Hematopoietic multipotent progenitor cell treated with erythropoietin and hydrocortisone succinate and interleukin-3 and kit ligand, for 6 days (in vitro differentiated cells): ENCODE results near the gene STARD5.

Experiments used
- DNase-seq: peaks from one replicate; pipeline ENCODE4 v3.0.0-alpha.2; 2015

Gene STARD5

DNA sequence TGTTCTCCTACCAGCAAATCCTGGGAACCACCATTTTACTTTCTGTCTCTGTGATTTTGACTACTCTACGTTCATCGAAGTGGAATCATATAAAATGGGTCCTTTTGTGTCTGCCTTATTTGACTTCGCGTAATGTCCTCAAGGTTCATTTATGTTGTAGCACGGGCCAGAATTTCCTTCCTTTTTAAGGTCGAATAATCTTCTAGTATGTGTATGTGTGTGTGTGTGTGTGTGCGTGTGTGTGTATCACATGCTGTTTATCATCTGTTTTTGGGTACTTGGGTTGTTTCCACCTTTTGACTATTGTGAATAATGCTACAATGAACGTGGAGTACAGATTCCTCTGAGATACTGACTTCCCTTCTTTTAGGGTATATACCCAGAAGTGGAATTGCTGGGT lies 35.3 kb downstream of the STARD5 start:
- no peak for DNase-seq

DNA sequence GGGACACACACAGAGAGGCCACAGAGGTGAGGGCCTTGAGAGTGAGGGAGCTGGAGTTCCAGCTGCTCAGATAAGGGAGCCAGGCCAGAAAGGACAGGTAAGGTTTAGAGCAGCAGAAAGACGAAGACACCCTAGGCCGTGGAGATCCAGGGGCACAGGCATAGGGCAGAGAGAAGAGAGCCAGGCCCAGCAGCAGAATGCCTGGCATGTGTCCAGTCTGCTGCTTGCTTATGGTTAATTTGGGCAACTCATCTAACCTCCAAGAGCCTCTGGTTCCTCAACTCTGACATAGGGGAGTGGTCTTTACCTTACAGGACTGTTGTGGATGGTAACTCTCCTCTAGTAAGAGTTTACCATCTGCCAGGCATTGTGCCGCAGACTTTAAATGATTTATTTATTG lies 35.9 kb downstream of the STARD5 start:
- DNase-seq: no peak

DNA sequence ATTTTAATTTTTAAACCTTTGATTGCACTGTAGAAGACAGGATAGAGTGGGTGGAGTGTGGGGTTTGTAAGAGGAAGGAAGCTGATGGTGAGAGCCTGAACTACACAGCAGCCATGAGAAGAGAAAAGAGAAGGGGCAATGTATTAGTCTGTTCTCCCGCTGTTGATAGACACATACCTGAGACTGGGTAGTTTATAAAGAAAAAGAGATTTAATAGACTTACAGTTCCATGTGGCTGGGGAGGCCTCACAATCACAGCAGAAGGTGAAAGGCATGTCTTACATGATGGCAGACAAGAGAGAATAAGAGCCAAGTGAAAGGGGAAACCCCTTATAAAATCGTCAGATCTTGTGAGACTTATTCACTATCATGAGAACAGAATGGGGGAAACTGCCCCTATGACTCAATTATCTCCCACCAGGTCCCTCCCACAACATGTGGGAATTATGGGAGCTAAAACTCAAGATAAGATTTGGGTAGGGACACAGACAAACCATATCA lies 37.3 kb downstream of the STARD5 start:
- peak; percentile 28 for DNase-seq

DNA sequence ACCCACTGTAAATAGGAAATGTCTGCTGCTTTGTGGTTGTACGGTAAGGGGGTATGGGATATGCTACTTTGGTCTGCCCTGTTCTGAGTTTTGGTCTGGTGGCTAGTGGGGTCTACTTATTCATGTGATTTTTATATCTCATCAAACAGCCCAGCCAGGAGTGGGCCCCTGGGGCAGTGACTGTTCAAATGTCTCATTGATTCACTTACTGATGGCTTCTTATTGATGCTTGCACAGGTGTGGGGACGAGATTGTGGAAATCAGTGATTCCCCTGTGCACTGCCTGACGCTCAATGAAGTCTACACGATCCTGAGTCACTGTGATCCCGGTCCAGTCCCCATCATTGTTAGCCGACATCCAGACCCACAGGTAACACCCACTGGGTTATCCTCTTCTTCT lies 38.5 kb downstream of the STARD5 start:
- no peak for DNase-seq

DNA sequence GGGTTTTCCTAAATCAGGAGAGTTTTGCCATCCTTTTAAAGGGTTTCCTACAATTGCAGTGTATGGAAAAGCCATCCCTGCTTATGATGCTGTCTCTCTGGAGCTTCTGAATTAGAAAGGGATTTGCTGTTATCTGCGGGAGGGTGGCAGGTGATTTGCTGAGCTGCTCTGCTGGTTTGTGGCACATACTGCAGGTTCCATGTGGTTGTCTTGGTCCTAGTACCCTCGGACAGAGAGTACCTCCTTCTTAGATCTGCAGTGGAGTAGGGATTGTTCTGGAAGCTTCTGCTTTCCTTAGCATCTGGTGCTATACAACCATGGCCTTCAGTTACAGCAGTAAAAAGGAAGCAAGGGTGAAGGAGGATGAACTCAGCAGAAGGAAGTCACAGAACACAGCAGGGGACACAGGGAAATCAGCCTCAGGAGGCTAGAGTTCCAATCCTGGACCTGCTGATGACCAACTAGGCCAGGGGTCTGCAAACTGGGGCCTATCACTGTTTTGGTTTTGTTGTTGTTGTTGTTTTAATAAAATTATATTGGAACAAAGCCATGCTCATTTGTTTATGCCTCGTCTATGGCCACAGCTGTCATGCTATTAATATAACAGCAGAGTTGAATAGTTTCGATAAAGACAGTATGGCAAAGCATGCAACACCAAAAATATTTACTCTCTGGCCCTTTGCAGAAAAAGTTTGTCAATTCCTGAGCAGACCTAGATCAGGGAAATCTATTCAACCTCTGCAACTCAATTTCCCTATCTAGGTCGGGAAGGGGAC lies 39.5 kb downstream of the STARD5 start:
- DNase-seq: no peak

DNA sequence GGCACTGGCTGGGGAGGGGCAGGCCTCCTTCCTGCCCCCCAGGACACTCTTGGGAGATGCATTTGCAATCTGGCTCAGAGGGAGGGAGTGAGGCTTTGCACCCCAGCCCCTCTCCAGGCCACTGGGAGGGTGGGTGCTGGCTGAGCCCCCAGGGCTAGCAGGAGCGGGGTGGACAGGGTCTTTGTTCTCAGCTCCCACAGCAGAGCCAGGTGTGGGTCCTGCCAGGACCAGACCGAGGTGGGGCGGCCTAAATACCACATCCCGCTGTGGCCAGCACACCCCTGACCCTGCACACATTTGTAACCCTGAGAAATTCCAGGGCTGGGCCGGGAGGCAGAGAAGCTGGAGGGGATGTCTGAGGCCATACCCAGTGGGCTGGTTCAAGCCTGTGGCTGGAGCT lies 41.0 kb downstream of the STARD5 start:
- DNase-seq: no peak

DNA sequence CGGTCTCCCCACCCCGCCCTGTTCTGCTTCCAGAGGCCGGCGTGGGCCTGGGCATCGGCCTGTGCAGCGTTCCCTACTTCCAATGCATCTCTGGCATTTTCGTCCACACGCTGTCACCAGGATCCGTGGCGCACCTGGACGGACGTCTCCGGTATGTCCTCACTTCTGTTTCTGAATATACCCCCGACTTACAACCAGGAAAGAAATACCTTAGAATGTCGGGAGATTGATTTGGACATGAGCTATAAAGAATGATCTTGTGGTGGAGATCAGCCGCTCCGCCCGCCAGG lies 41.4 kb downstream of the STARD5 start:
- no peak for DNase-seq

DNA sequence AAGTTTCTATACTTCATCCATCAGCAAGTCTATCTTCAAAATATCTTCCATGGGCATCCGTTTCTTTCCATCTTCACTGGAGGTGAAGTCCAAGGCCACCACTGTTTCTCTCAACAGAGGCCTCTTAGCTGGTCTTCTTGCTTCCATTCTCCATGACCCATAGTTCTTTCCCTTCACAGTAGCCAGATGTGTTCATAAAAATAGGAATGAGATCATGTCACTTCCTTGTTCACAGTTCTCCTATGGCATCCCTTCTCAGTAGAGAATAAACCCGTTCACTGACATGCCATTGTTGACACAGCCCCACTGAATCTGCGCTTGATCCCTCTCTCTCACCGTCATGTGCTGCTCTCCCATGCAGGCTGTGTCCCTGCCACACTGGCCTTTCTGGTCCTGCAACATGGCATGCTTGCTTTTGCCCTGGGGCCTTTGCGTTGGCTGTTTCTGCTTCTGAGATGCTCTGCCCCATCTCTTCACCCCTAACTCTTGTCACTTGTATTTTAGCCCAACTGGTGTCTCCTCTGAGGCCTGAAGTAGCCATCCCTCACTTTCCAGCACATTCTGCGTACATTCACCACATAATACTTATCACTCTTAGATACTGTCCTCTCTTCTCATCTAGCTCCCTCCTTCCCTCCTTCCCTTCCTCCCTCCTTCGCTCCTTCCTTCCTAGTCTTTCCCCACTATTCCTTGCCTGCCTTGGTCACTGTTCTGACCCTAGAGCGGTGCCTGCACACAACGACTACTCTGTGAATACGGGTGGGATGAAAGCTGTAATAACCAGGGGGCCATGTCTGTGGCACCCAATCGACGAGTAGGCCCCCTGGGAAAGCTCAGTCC lies 42.0 kb downstream of the STARD5 start:
- no peak for DNase-seq

DNA sequence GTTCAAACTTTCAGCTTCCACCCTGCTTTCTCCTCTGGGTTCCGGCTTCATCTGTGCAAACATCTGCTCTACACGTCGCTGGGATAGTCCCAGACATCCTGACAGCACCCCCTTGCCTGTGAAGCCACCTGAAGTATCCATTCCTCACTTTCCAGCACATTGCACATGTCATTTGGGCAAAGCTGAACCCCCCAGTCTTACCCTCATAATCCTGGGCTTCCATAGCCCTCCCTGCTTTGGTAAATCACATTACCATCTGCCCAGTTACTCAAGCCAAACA lies 42.5 kb downstream of the STARD5 start:
- DNase-seq: no peak

DNA sequence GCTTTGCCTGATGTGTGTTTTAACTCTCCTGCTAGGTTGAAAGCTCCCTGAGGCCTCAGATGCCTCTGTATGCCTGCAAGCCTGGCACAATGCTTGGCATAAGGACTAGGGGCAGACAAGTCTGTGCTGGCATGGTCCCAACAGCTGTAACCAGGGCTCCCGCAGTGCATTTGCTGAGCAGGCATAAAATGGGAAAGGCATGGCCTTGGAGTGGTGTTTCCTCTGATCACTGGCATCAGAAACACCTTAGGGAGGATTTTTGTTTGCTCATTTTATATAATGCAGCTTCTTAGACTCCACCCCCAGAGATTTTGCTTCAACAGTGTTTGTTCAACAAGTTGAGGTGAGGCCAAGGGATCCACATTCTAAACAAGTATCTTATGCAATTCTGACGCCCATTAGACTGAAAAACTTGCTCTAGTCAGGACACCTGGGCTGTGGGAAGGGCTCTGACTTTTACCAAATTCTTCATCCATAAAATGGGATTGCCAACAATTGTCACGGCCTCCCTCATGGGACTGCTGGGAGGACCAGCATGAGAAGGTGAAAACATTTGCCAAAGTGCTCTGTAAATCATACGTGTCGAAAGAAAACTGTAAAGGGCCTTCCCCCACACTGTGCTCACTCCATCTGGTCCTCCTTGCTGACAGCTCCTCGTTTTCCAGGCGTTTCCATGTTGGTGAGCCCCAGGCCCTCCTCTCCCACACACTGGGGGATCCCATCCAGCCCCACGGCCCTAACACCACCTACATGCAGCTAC lies 43.1 kb downstream of the STARD5 start:
- no peak for DNase-seq

DNA sequence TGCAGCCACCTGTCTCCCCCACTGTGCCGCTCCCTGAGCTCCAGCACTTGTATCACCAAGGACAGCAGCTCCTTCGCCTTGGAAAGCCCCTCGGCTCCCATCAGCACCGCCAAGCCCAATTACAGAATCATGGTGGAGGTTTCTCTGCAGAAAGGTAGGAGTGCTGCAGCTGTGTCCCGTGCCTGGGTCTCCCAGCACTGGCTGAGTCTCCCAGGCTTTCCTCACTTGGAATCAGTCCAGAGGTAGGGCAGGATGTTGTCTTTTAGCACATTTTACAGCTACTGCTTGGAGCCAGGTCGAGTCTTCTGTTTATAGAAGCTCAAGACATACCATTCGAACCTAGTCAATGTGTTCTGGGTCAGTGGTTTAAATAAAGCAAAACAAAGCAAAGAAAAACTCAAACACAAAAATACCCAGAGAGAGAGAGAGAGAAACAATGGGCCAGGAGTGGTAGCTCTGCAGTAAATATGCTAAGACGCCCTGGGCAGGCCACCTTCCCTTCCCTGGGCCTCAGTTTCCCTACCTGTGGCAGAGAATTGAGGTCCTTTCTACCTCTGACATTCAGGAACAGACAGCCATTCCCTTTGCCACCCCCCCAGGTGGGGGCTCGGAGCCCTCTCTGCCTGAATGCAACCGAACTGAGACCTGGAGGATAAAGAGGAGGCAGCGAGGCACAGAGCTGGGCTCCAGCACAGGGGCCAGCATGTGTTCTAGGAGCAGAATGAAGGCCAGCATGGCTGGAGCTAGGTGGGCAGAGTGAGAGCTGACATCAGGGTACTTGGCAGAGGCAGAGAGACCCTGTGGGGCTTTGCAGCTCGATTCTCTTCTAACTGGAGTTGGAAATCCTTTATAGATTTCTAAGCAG lies 44.1 kb downstream of the STARD5 start:
- DNase-seq: no peak

DNA sequence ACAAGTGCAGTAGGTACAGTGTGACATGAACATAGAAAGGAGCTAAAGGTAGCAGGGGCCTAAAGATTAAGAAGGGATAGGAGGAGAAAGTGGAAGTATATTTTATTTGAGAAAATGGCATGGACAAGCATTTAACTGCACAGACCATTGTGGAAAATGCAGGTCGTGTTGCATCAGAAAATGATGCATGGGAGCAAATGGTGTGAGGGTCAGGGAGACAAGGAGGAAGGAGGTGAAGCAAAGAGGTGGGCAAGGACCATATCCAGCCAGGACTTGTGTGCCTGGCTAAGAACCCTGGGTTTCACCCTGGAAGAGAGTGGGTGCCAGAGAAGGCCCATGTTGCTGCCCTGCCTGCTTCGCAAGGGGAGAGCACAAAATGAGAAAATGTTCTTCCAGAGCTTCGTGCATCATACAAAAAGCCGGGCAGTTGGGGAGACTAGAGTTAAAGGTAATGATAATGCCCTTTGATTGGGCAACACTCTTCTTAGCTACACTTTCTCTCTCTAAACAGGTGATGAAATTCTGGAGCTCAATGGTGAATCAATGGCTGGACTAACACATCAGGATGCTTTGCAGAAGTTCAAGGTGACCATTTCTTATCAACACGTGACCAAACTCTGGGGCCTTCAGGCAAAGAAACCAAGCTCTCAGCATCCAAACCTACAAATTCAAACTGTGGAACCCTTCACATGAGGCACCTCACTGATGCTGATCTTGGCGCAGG lies 45.5 kb downstream of the STARD5 start:
- no peak for DNase-seq

DNA sequence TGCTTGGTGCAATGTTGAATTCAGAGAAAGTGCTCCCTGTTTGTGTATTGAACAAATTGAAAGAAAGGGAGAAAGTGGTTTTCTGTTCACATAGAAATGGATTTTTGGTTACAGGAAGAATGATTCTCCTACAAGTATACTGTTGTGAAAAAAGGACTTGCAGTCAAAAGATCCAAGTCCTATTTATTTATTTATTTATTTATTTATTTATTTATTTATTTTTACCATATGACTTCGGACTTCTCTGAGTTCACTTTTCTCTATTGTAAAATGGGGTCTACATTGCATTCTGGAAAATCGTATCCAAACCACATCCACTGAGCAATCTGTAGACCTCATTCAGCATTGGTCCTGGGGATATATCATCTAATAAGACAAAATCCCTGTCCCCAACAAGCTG lies 46.1 kb downstream of the STARD5 start:
- DNase-seq: no peak

DNA sequence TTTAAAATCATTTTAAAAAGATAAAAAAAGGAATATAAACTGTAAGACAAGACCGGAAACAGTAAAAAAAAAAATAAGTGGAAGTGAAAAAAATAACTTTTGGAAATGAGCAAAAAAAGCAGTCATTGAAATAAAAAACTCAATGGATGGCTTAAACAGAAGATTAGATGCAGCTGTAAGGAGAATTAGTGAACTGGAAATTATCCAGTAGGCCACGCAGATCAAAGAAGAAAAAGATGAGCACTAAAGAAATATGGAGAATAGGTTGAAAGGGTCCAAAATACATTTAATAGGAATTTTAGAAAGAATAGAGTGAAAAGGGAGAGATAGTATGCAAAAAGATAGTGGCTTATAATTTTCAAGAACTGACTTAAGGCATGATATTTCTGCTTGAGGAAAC lies 47.0 kb downstream of the STARD5 start:
- no peak for DNase-seq

DNA sequence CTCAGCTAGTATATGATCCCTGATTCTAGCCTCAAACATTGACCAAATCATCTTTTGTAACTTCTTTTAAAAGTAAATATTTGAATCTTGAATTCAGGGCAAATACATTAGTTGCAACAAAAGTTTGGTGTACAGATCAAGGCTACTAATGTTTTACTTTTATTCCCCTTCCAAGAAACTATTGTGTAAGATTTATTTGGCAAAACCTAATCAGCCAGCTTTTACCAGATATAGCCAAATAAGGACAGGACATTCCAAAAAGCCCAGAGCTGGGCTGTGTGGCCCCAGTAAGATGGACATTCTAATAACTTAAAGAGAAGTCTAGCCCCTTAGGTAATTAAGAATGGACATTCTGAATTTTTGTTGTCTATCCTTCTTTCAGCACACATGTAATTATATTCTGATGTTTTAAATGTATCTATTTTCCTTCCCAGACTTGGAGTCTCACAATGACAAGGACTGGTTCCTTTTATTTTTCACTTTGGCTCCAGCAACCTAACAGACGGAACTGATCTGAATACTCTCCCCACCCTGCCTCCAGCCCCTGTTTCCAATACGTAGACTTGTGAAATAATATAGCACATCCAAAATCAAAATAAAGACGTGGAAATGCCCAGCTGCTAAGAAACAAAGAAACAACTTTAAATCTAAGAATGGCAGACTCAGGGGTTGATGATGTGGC lies 48.1 kb downstream of the STARD5 start:
- no peak for DNase-seq

DNA sequence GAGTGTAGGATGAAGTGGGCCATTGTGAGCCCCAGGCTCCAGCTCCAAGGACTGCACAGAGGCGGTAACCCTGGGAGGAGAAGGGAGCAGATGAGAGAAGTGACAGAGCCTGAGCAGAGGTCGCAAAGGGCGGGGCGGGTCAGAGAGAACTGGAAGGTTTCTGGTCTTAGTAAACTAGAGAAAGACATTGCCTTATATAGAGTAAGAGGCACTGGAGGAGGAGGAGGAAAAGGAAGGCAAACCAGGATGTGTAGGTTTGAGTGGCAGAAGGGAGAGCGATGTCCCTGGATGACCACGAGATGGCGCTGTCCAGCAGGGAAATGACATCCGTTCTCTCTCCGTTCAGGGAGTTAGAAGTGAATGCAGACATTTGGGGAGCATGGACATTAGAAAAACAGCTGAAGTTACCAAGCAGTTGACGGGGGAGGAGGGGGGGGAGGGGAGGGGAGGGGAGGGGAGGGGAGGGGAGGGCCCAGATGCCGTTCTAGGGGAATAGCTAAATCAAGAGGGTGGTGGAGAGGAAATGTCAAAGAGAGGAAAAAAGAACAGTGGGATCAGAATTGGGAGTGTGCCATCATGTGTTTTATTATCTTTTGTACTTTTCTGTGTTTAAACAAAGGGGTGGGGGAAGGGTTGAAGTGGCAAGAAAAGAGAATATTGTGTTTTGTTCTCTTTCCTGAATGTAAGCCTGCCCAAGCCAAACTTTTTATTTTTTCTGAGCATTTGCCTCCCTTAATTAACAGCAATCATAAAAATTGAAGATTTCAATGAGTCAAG lies 48.8 kb downstream of the STARD5 start:
- peak; percentile 93 for DNase-seq

DNA sequence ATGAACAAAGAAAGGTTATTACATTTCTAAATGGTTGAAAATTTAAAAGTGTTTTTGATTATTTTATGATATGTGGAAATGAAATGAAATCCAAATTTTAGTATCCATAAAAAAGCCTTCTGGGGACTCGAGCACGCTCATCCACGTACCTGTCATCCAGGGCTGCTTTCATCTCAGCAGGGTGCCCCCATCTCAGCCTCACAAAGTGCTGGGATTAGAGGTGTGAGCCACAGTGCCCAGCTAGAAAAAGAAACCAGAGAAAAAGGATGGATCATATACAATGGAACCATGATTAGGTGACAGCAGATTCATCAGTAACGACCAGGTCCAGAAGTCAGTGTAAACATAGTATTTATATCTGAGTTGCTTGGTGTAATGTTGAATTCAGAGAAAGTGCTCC lies 49.7 kb downstream of the STARD5 start:
- no peak for DNase-seq

DNA sequence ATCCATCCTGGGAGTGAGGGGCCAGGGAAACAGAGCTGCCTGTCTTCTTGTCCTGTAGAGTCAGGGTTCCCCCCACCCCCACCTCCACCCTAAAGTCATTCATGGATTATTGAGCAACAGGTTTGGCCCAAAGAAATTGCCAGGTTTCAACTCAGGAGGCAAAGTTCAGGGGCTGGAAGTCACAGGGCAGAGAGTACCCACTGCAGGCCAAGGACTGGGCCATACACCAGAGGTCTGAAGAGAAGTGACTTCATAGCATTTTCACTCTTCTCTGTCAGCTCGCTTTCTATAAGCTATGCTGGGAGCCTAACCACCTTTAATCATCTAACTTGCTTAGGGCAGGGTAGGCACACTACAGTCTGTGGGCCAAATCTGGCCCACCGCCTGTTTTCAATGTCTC lies 50.1 kb downstream of the STARD5 start:
- no peak for DNase-seq

DNA sequence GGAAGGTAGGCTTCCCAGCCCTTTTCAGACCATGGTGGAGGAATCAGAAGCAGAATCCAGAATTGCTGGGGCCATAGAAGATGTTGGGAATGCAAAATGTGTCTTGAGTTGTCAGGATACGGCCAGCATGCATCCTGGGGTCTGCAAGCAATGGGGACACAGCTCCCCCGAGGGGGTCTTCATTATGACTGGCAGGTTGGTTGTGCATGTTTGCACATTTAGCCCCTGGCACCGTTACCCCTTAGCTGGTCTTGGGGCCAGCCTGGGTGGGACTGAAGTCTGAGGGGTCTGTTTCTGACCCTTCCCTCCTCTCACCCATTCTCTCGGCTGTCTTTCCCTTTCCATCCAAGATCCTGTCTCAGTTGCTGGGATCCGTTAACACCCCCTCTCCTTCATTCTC lies 50.7 kb downstream of the STARD5 start:
- DNase-seq: no peak

DNA sequence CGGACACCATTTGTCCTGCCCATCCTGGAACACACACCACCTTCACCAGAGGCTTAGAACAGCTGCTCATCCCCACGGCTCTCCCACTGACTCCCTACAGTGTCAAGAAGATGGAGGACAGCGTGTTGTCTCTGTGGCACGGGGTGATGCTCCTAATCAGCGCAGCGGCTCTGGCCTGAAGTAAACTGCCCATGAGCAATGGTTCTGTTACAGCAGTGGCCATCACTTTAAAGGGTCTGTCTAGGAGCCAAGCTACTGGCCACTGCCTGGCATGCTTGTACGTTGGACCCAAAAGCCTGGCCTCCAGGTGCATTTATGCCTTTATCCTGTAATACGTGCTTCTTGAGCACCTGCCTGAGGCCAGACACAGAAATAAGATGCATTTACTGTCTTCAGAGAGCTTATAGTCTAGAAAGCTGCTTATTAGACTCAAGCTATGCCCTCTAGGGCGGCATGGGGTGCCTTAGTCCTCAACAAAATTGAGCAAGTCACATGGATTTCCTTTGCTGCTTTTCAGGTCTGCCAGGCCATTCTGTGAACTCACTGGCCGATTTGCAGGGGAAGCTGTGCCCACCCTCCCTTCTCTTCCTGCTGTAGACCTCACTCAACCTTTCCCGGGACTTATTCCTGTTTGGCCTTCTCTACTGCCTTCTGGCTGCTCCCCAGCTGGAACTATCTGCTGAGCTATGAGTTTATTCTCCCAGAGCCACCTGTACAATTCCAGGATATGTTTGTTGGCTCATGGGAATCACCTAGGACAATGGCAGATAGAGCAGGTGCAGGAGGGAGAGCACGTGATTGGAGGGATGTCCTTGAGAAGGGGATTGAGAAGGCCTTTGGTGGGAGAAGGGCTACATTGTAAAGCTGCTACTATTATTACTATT lies 51.9 kb downstream of the STARD5 start:
- DNase-seq: no peak
